ENCODE results near the gene COBL. TPM values are rescaled to one million over a fixed set of nuclear protein-coding genes. Genes with fewer than 3 reads are reported as not detected.

The COBL gene
- total and polyA plus RNA-seq, 9 of the 15 experiments (the other 6 are each of a cell fraction or from before 2014, with no cell fraction given) = 0.01 to 2.4 (median 0.09) TPM; not detected in 3

- TF ChIP-seq SIX5 (IDR thresholded peaks at IDR 0.05; ENCODE audit: borderline replicate concordance in 1 of 2, insufficient read depth in 1 of 2, low read depth in 1 of 2, low read length in 2 of 2) (no peak), ZNF224 (CRISPR knock-in tag; IDR thresholded peaks at IDR 0.05) (no peak)
Observed at GRCh38 chr7:51139796-51140195, 176.8 kb downstream of the COBL start (continued).

GRCh38 chr7:51138123-51139085 lies 178.2 kb downstream of the COBL start:
- Histone ChIP-seq H3K4me2 (ENCODE audit: insufficient read depth, low read length) (no peak overlapping the region), H3K4me1 (replicated peaks in 1 of 2; ENCODE audit: control insufficient read depth in 2 of 2, insufficient read depth in 2 of 2, low read length in 2 of 2) (no peaks in the 10 kb centered on the region), H3K9ac (ENCODE audit: insufficient read depth in 1 of 2, low read depth in 2 of 2, low read length in 2 of 2) (no peak overlapping the region), H3K4me3 (no peak overlapping the region), H2AFZ (ENCODE audit: low read depth, low read length) (no peak overlapping the region), H3K27me3 (ENCODE audit: control insufficient read depth in 2 of 2, insufficient read depth in 2 of 2, low read length in 2 of 2) (peaks cover 0 to 12% of the 10 kb centered on the region in 2 experiments; a peak in 1 of 5 replicates), H3K79me2 (ENCODE audit: control insufficient read depth, insufficient read depth, low read length) (no peaks in the 10 kb centered on the region), H3K27ac (ENCODE audit: extremely low read depth, low read depth, low read length) (no peak overlapping the region), H3K36me3 (ENCODE audit: control insufficient read depth, insufficient read depth, low read length) (no peaks in the 10 kb centered on the region), H4K20me1 (replicated peaks; ENCODE audit: control insufficient read depth, insufficient read depth, low read length) (no peaks in the 10 kb centered on the region), H3K9me1 (ENCODE audit: control insufficient read depth, insufficient read depth, low read length) (no peaks in the 10 kb centered on the region), H3K9me3 (replicated peaks; ENCODE audit: control insufficient read depth, insufficient read depth, low read depth, low read length) (no peaks in the 10 kb centered on the region)
- in situ Hi-C loops (cut with MboI) (no loop called here), intact Hi-C loops (cut with micrococcal nuclease) (no loop called here)
- ChIA-PET POLR2A (no interaction called here), CTCF (ENCODE audit: low intra/inter-chr PET ratio) (no interaction called here)
- DNase-seq (ENCODE audit: extremely low read depth in 1 of 4, low spot score in 3 of 4) (no peak), ATAC-seq (no peak), FAIRE-seq (no peak)
- BruUV-seq (replicated peaks) = no TSS peak
- WGBS (ENCODE audit: insufficient coverage, low coverage, missing lambda C conversion rate) = 0% methylated on average over 10 of the region's 10 CpGs
- TF ChIP-seq TAF7 (tag; IDR thresholded peaks at IDR 0.05) = no peak
- TF ChIP-seq KHSRP (IDR thresholded peaks at IDR 0.05) = no peak
- no peak for TF ChIP-seq MXI1 (IDR thresholded peaks at IDR 0.05; ENCODE audit: low read depth, low read length)
- no peak for TF ChIP-seq SREBF1 (IDR thresholded peaks at IDR 0.05; ENCODE audit: borderline replicate concordance, low read depth, low read length)
- TF ChIP-seq, protein P1, sequence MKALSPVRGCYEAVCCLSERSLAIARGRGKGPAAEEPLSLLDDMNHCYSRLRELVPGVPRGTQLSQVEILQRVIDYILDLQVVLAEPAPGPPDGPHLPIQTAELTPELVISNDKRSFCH (CRISPR knock-in tag; IDR thresholded peaks at IDR 0.05) = no peak
- TF ChIP-seq, protein P1 (tag; IDR thresholded peaks at IDR 0.05) = no peak
- no peak for TF ChIP-seq KLF1 (tag; IDR thresholded peaks at IDR 0.05)
- TF ChIP-seq FOS (IDR thresholded peaks at IDR 0.05; ENCODE audit: extremely low read depth, insufficient read length) = no peak
